ENCODE data around the gene NRXN3. TPM values are rescaled to one million over a fixed set of nuclear protein-coding genes. Genes with fewer than 3 reads are reported as not detected.

Gene NRXN3
- total and polyA plus RNA-seq, 2 of the 4 experiments (the other 2 are of a cell fraction) = 4.8 to 25.1 TPM

DNA sequence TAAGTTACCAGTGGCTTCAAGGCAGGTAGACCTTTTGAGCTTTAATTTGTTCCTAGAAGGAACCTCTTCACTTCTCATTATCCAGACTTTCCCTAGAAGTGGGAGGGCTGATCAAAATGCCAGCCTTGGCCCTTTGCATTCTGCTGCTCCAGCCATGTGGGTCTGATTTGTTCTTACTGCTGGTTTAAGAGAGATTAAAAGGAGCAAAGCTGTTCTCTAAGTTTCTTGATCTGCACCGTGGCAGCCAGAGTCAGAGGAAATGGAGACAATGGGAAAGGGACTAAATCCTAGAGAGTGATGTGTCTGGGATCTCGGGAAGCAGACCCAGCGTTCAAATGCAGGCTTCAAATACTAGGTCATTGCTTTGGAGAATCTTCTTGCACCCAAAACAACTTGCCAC is 1281.4 kb downstream of the NRXN3 start:
- Histone ChIP-seq H3K14ac (replicated peaks; ENCODE audit: low read depth, low read length) (no peak overlapping the region), H3K23ac (ENCODE audit: low read depth, low read length) (no peak overlapping the region), H3K18ac (ENCODE audit: low read depth, low read length) (no peak overlapping the region), H3K9me3 (ENCODE audit: control insufficient read depth, insufficient read depth, low read length) (no peaks in the 10 kb centered on the region), H3K27ac (ENCODE audit: insufficient read depth, low read length) (no peak overlapping the region), H3K4me3 (ENCODE audit: insufficient read depth, low read depth, low read length) (no peak overlapping the region), H2BK5ac (ENCODE audit: low read depth, low read length, poor library complexity, severe bottlenecking) (no peak overlapping the region), H3K4ac (ENCODE audit: low read depth, low read length) (no peak overlapping the region), H2BK20ac (ENCODE audit: low read depth, low read length) (no peak overlapping the region), H3K9ac (ENCODE audit: low read depth, low read length) (no peak overlapping the region), H4K5ac (ENCODE audit: low read depth, low read length) (no peak overlapping the region), H2BK120ac (ENCODE audit: low read depth, low read length) (no peak overlapping the region), H2AK9ac (replicated peaks; ENCODE audit: low read depth, low read length, poor library complexity) (no peak overlapping the region), H4K91ac (ENCODE audit: insufficient read depth, low read depth, low read length) (no peak overlapping the region), H2BK15ac (ENCODE audit: low read depth, low read length) (no peak overlapping the region), H3K9me1 (ENCODE audit: insufficient read depth, low read length) (no peaks in the 10 kb centered on the region), H3K79me1 (ENCODE audit: low read depth in 1 of 2, low read length in 2 of 2) (no peaks in the 10 kb centered on the region), H4K20me1 (ENCODE audit: insufficient read depth, low read length) (no peaks in the 10 kb centered on the region), H4K8ac (ENCODE audit: low read depth in 2 of 2, low read length in 2 of 2) (no peak overlapping the region), H2AK5ac (ENCODE audit: low read depth, low read length) (no peak overlapping the region), H3K4me2 (ENCODE audit: low read depth, low read length) (no peak overlapping the region), H3K4me1 (ENCODE audit: control insufficient read depth, insufficient read depth, low read length) (no peaks in the 10 kb centered on the region; the same call in 1 of the 2 replicates), H3K36me3 (ENCODE audit: control insufficient read depth, insufficient read depth, low read length) (no peaks in the 10 kb centered on the region), H2AFZ (replicated peaks; ENCODE audit: low read length, poor library complexity) (no peak overlapping the region), H3K56ac (ENCODE audit: extremely low read depth, insufficient read depth, low read length) (no peak overlapping the region), H3K27me3 (ENCODE audit: control insufficient read depth, insufficient read depth, low read length) (no peaks in the 10 kb centered on the region)
- in situ Hi-C loops (cut with MboI; ENCODE audit: low sequenced_read_pairs) = no loop called here
- ATAC-seq (ENCODE audit: low read depth) (no peak), DNase-seq (no peak)
- dilution Hi-C loops (cut with HindIII; ENCODE audit: low sequenced_read_pairs, unreplicated experiment) = no loop called here
- TF ChIP-seq ELK1 (IDR thresholded peaks at IDR 0.05; ENCODE audit: borderline replicate concordance, low read depth, low read length) = no peak
- no peak for TF ChIP-seq MXI1 (IDR thresholded peaks at IDR 0.05; ENCODE audit: borderline replicate concordance, low read depth, low read length)
- TF ChIP-seq BHLHE40 (IDR thresholded peaks at IDR 0.05; ENCODE audit: low read depth, low read length) = no peak
- no peak for TF ChIP-seq CTCF (conservative IDR thresholded peaks at IDR 0.05; ENCODE audit: low read depth, low read length)
- no peak for TF ChIP-seq FOS (IDR thresholded peaks at IDR 0.05; ENCODE audit: low read depth, low read length)
- no peak for TF ChIP-seq CEBPB (IDR thresholded peaks at IDR 0.05; ENCODE audit: low read depth, low read length)
- TF ChIP-seq RAD21 (IDR thresholded peaks at IDR 0.05; ENCODE audit: low read length) = no peak
- no peak for TF ChIP-seq MAFK (IDR thresholded peaks at IDR 0.05; ENCODE audit: low read depth, low read length)
- no peak for TF ChIP-seq RFX5 (IDR thresholded peaks at IDR 0.05; ENCODE audit: low read depth, low read length)
- no peak for TF ChIP-seq SMC3 (IDR thresholded peaks at IDR 0.05; ENCODE audit: low read depth, low read length)
- TF ChIP-seq CHD1 (IDR thresholded peaks at IDR 0.05; ENCODE audit: low read depth, low read length) = no peak
- no peak for TF ChIP-seq NFE2L2 (IDR thresholded peaks at IDR 0.05; ENCODE audit: low read depth, low read length)
- ChIA-PET POLR2A (ENCODE audit: unreplicated experiment) (interaction anchor here (0.6 kb wide), 1 partner anchor 152 kb away, joined by 5 read pairs; no protein-coding TSS in a partner anchor), CTCF (interaction anchor here (0.6 to 0.7 kb wide), 2 partner anchors 16 to 697 kb away, joined by 3 to 10 read pairs; no protein-coding TSS in a partner anchor)
- BruUV-seq (replicated peaks) = no TSS peak
- intact Hi-C loops (cut with micrococcal nuclease) = no loop called here
- WGBS, 2 experiments (ENCODE audit: extremely low coverage in 2 of 2, insufficient read length in 1 of 2) = 80% methylated on average over 1 of the region's 3 CpGs; no CpG with 5 or more reads in 1 of the 2 experiments

Measured in IMR-90 (cell line).